Astrocyte (in vitro differentiated cells and primary cell): ENCODE measurements around the gene EXD3.

ENCODE experiments used
- EZH2 ChIP-seq: IDR thresholded peaks from 2 replicates; pipeline ENCODE4 v1.6.1; 2012; ENCODE audit warnings: mild to moderate bottlenecking, low read length, inconsistent platforms; ENCODE audit not compliant: insufficient read depth
- TF ChIP-seq, protein P1 (sequence below): IDR thresholded peaks from 2 replicates; pipeline ENCODE4 v1.5.1; 2011; ENCODE audit warnings: low read depth, mild to moderate bottlenecking, inconsistent platforms, low read length, moderate library complexity; ENCODE audit not compliant: insufficient read depth

DNA sequence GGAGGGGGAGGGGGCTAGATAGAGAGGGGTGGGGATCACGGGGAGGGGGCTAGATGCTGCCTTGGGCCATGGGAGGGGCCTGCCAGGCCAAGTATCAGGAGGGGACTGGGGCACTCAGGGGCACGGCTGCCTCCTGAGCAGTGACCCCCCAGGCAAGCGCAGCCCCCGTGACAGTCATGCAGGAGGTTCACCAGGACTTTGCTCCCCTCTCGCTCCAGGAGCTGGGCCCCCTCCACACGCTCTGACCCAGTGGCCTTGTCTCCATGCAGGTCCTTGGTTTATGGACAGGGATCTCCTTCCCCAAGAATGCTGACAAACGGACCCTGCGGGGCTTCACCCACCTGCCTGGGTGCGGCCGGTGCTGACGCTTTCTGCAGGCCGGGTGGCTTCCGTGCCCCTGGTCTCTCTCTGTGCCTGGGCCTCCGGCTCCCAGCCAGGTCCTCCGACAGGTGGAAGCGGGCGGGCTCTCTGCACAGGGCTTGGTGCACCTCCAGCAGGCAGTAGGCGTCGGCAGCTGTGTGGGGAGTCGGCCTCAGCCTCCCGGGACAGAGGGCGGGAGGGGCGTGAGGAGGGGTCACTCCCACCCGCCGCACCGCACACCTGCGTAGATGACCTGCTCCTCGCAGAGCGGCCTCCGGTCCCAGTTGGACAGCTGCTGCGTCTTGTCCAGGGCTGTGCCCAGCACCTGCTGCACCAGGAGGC is 74.0 kb downstream of the EXD3 start:
- TF ChIP-seq, protein P1, sequence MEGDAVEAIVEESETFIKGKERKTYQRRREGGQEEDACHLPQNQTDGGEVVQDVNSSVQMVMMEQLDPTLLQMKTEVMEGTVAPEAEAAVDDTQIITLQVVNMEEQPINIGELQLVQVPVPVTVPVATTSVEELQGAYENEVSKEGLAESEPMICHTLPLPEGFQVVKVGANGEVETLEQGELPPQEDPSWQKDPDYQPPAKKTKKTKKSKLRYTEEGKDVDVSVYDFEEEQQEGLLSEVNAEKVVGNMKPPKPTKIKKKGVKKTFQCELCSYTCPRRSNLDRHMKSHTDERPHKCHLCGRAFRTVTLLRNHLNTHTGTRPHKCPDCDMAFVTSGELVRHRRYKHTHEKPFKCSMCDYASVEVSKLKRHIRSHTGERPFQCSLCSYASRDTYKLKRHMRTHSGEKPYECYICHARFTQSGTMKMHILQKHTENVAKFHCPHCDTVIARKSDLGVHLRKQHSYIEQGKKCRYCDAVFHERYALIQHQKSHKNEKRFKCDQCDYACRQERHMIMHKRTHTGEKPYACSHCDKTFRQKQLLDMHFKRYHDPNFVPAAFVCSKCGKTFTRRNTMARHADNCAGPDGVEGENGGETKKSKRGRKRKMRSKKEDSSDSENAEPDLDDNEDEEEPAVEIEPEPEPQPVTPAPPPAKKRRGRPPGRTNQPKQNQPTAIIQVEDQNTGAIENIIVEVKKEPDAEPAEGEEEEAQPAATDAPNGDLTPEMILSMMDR = no peak
- TF ChIP-seq EZH2 = no peak
